Smooth muscle cell (in vitro differentiated cells): Measurements from ENCODE around the gene SULT4A1. TPM values are rescaled to one million over a fixed set of nuclear protein-coding genes. Genes with fewer than 3 reads are reported as not detected.

Source experiments
- DNase-seq: peaks from one replicate; lab custom pipeline; 2025; ENCODE audit not compliant: unreplicated experiment; lab: John Stamatoyannopoulos, UW
- H2AFZ ChIP-seq: fragments of 200-600 bp; sonication (generic); 2 replicates; pipeline ENCODE4 v1.6.0; 2016; ENCODE audit warnings: antibody characterized with exemption, low read depth, mild to moderate bottlenecking
- H3F3A ChIP-seq: fragments of 200-600 bp; sonication (generic); 2 replicates; pipeline ENCODE4 v1.6.0; 2017; ENCODE audit warnings: antibody characterized with exemption, low read depth
- H3K27ac ChIP-seq: fragments of 200-600 bp; sonication (generic); 2 replicates; pipeline ENCODE4 v1.5.1; 2016; ENCODE audit warnings: low read depth, mild to moderate bottlenecking
- H3K27me3 ChIP-seq: fragments of 200-600 bp; sonication (generic); 2 replicates; pipeline ENCODE4 v1.6.1; 2016; ENCODE audit warnings: low read depth, mild to moderate bottlenecking
- H3K36me3 ChIP-seq: fragments of 200-600 bp; sonication (generic); 2 replicates; pipeline ENCODE4 v1.5.1; 2016; ENCODE audit warnings: low read depth
- H3K4me1 ChIP-seq: fragments of 200-600 bp; sonication (generic); 2 replicates; pipeline ENCODE4 v1.5.1; 2016; ENCODE audit warnings: low read depth
- H3K4me2 ChIP-seq: fragments of 200-600 bp; sonication (generic); 2 replicates; pipeline ENCODE4 v1.6.0; 2016; ENCODE audit warnings: mild to moderate bottlenecking
- H3K4me3 ChIP-seq: fragments of 200-600 bp; sonication (generic); 2 replicates; pipeline ENCODE4 v1.5.1; 2016; ENCODE audit warnings: mild to moderate bottlenecking
- H3K79me2 ChIP-seq: fragments of 200-600 bp; sonication (generic); 2 replicates; pipeline ENCODE4 v1.6.0; 2016; ENCODE audit warnings: low read depth, mild to moderate bottlenecking
- H3K9ac ChIP-seq: fragments of 200-600 bp; sonication (generic); 2 replicates; pipeline ENCODE4 v1.6.0; 2016; ENCODE audit warnings: low read depth
- H3K9me3 ChIP-seq: fragments of 200-600 bp; sonication (generic); replicated peaks from 2 replicates; pipeline ENCODE4 v1.5.1; 2016; ENCODE audit warnings: low read depth
- H4K20me1 ChIP-seq: fragments of 200-600 bp; sonication (generic); 2 replicates; pipeline ENCODE4 v1.6.0; 2016; ENCODE audit warnings: low read depth
- CTCF ChIP-seq: fragments of 200-600 bp; sonication (generic); IDR thresholded peaks from 2 replicates; pipeline ENCODE4 v1.5.1; 2017; ENCODE audit warnings: borderline replicate concordance, mild to moderate bottlenecking, antibody characterized with exemption; ENCODE audit not compliant: insufficient read depth, poor library complexity, severe bottlenecking
- WGBS: methylation state at CpG from one replicate; pipeline ENCODE4 v1.1.7; 2016; ENCODE audit warnings: low lambda C conversion rate; 5-methylcytosine and 5-hydroxymethylcytosine counted together
- polyA plus RNA-seq: library from polyadenylated mRNA; unstranded; fragments of >200 nt; fragmentation: Nextera tagmentation; extraction: Ambion mirVana; gene quantifications from 2 replicates; pipeline ENCODE4 v1.2.1, GENCODE V29; 2016
- total RNA-seq: library from RNA; depleted of rRNA; stranded (reverse); fragments of >200 nt; gene quantifications from 2 replicates; pipeline ENCODE4 v1.2.3, GENCODE V29; 2014

The SULT4A1 gene
- total and polyA plus RNA-seq, 2 experiments from 2014 or later, result 2.7 to 4.9 TPM

- Histone ChIP-seq H3K27me3 (peaks cover 8% of the 10 kb centered on the region), H3K9me3 (no peaks in the 10 kb centered on the region), H4K20me1 (no peaks in the 10 kb centered on the region), H3K4me2 (no peak overlapping the region), H3K4me1 (no peaks in the 10 kb centered on the region), H3K4me3 (no peak overlapping the region), H3K27ac (no peak overlapping the region), H3F3A (no peaks in the 10 kb centered on the region), H3K79me2 (no peaks in the 10 kb centered on the region), H3K9ac (no peak overlapping the region), H2AFZ (no peak overlapping the region), H3K36me3 (no peaks in the 10 kb centered on the region)
- 95% methylated on average over 9 of the region's 9 CpGs for WGBS
- DNase-seq, result no peak
- no peak for TF ChIP-seq CTCF
Observed at GRCh38 chr22:43882122-43882767, 19.9 kb upstream of the SULT4A1 start.

- H3K4me3 ChIP-seq, result no peak overlapping the region
- H3K27me3 ChIP-seq, result no peaks in the 10 kb centered on the region
- no peaks in the 10 kb centered on the region for H3K4me1 ChIP-seq
- no peaks in the 10 kb centered on the region for H3K9me3 ChIP-seq
- no peak overlapping the region for H3K4me2 ChIP-seq
- no peak overlapping the region for H2AFZ ChIP-seq
- WGBS, result 89% methylated on average over 18 of the region's 19 CpGs
- no peak overlapping the region for H3K9ac ChIP-seq
- TF ChIP-seq CTCF, result no peak
- no peaks in the 10 kb centered on the region for H4K20me1 ChIP-seq
- H3K36me3 ChIP-seq, result no peaks in the 10 kb centered on the region
- no peaks in the 10 kb centered on the region for H3K79me2 ChIP-seq
- no peak for DNase-seq
- H3F3A ChIP-seq, result no peaks in the 10 kb centered on the region
- H3K27ac ChIP-seq, result no peak overlapping the region
Observed at GRCh38 chr22:43881091-43882061, 19.1 kb upstream of the SULT4A1 start.

- WGBS, result 97% methylated on average over 15 of the region's 15 CpGs
- H3K27me3 ChIP-seq, result no peaks in the 10 kb centered on the region
Observed at GRCh38 chr22:43880541-43880991, 18.3 kb upstream of the SULT4A1 start.

More at GRCh38 chr22:43880541-43880991, 18.3 kb upstream of the SULT4A1 start:
- Histone ChIP-seq H3K9ac (no peak overlapping the region), H4K20me1 (no peaks in the 10 kb centered on the region), H3K27ac (no peak overlapping the region), H3K9me3 (no peaks in the 10 kb centered on the region), H3K4me1 (no peaks in the 10 kb centered on the region), H3K4me2 (no peak overlapping the region), H3F3A (no peaks in the 10 kb centered on the region), H3K79me2 (no peaks in the 10 kb centered on the region), H2AFZ (no peak overlapping the region), H3K36me3 (no peaks in the 10 kb centered on the region), H3K4me3 (no peak overlapping the region)
- no peak for TF ChIP-seq CTCF
- no peak for DNase-seq
